DMS153 (cell line): Measurements from ENCODE around the gene KCNS1.

ENCODE experiments used
- DNase-seq: peaks from one replicate; lab custom pipeline; 2025; lab: John Stamatoyannopoulos, UW

KCNS1 gene

DNA sequence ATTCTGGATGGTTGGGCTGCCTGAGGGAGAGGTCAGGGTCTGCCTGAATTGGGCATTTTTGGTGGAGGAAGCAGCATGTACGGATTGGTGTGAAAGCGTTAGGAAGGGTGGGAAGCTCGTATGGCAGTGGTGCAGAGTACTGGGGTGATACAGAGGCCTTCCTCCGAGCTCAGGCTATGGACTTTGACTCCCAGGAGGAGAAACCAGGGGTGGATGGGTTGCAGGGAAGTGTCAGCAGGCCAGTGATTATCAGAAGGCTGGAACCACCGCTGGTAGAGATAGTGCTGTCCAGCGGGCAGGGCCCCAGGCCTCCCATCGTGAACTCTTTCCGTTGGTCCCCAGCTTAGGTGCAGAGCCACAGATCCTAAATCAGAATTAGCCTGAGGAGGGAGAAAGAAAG is 8.7 kb upstream of the KCNS1 start:
- no peak for DNase-seq

- DNase-seq: no peak
Measured at GRCh38 chr20:45105317-45105716, 4.4 kb upstream of the KCNS1 start.

DNA sequence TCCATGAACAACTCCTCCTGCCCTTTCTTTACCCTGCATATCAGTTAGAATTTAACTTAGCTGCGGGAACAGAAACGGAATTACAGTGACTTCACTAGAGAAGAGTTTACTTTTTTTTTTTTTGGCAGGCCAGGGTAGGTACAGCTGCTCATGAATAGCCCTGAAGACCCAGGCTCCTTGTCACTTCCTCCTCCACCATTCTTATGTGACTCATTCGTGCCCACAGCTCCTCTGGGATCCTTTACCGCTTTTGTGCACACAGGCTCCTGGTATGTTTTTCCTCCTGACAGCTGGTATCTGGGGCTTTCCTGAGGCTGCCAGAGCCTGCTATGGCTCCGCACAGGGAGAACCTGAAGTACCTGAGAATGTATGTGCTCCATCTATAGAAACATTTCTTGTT is 3.9 kb upstream of the KCNS1 start:
- no peak for DNase-seq

DNA sequence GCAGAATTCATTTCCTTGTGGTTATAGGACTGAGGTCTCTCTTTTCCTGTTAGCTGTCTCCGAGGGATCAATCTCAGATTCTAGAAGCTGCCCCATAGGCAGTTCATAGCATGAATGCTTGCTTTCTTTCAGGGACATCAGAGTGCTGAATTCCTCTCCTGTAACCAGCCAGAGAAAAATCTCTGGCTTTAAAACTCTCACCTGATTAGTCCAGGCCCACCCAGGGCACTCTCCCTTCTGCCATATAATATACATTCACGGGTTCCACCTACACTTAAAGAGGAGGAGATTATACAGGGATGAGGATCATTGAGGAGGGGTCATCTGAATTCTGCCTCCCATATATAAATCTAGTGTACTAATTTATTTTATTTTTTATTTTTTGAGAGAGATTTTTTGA is 2.1 kb upstream of the KCNS1 start:
- DNase-seq: no peak

GRCh38 chr20:45101333-45101850 is 465 bp upstream of the KCNS1 start:
- DNase-seq: no peak

- no peak for DNase-seq
Measured at GRCh38 chr20:45098103-45098773, 2.7 kb downstream of the KCNS1 start.

GRCh38 chr20:45097485-45098102 is 3.3 kb downstream of the KCNS1 start:
- no peak for DNase-seq

DNA sequence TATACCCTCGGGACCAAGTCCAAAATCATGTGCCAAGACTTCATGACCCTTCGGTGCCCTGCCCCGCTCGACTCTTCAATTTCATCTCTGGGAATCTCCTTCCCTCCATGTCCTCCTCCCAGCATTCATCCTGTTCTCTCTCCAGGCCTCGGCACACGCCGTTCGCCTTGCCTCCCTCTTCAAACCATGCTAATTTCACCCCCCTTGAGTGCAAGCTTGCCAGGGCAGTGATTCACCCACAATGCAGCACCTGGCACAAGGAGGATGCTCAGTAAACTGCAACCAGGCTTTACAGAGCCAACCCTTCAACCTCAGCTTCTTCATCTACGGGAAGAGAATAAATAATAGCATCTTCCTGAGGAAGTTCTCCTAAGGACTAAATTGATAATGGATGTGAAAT is 4.1 kb downstream of the KCNS1 start:
- no peak for DNase-seq

DNA sequence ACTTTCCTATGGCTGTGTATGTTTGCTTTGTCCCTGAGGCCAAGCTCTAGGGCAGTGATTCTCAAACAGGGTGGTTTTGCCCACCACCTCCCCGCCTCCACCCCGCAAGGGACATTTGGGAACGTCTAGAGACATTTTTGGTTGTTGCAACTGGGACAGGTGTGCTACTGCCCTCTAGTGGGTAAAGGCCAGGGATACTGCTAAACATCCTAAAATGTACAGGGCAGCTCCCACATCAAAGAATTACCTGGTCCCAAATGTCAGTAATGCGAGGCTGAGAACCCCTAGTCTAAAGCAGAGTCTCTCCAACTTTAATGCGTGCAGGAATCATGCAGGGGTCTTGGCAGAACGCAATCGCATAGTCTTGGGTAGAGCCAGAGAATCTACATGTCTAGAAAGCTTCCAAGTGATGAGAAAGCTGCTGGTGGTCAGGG is 5.1 kb downstream of the KCNS1 start:
- DNase-seq: no peak

DNA sequence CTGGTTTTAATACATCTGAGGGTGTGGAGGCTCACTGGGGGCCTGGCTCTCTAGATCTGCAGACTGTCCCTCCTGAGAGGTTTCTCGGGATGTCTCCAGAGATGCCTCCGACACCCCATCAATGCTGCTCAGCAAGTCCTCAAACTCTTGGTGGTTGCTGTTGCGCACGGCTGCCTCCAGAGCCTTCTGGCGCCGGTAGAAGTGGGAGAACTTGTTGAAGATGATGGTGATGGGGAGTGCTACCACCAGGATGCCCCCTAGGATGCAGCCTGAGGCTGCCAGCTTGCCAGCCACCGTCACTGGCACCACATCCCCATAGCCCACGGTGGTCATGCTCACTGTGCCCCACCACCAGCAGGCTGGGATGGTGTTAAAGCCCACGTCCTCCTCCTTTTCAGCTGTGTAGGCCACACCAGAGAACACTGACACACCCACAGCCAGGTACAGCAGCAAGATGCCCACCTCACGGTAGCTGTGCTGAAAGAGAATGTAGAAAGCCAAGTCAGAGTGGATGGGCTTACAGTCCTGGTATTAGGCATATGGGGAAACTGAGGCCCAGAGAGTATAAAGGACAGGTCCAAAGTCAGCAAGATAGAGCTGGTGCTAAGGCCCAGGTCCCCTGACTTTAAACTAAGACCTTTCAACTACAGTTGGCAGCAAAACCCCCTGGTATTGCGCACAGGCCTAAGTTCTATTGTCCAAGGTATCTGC is 5.9 kb downstream of the KCNS1 start:
- DNase-seq: no peak

GRCh38 chr20:45094201-45094600 is 6.7 kb downstream of the KCNS1 start:
- no peak for DNase-seq

- DNase-seq: no peak
Measured at GRCh38 chr20:45092898-45093297, 8.0 kb downstream of the KCNS1 start.

DNA sequence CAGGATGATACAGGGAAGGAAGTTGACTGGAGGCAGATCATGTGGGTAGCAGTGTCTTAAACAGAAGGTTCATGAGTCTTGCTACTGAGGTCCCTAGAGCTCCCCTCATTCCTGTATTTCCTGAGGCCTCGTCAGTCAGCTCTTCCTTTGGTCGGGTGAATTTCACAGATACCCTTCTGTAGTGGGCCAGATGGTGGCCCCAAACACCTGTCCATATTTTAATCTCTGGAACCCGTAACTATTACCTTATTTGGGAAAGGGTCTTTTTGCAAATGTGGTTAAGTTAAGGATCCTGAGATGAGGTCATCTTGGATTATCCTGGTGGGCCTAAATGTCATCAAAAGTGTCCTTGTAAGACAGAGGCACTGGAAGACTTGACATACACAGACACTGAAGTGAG is 9.6 kb downstream of the KCNS1 start:
- no peak for DNase-seq

DNA sequence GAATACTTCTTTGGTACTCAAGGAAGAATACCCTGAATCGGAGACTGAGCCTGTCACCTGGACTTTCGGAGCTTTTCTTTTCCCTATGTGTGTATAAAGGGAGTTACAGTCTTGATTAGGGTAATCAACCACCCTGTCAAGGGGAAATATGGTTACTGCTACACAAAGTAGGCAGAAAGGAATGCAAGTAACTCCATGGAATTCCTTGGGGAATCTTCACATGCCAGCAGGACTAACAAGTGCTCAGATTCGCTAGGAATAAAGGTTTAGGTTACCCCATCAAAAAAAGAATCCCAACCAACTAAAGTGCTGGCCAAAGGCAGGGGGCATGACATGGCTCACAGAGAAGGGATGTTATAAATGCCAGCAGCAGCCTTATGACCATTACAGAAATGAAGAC is 10.4 kb downstream of the KCNS1 start:
- DNase-seq: no peak

DNA sequence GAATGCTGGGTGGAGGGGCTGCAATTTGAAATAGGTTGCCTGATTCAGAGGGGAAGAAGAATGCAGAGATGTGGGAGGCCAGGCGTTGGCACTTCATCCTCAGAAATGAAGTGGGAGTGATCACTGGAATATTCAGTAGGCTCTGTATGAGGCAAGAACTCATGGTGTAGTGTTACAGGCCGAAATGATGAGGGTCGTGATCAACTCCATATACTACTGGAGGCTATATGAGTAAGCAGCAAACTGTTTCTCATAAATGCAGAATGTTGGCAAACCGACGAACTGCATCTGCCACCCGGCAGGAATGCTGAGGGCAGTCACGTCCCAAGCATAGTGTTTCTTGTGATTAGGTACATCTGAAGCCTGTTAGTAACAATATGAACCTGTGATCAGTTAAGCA is 12.7 kb downstream of the KCNS1 start:
- DNase-seq: no peak

- no peak for DNase-seq
Measured at GRCh38 chr20:45087814-45088213, 13.1 kb downstream of the KCNS1 start.

DNA sequence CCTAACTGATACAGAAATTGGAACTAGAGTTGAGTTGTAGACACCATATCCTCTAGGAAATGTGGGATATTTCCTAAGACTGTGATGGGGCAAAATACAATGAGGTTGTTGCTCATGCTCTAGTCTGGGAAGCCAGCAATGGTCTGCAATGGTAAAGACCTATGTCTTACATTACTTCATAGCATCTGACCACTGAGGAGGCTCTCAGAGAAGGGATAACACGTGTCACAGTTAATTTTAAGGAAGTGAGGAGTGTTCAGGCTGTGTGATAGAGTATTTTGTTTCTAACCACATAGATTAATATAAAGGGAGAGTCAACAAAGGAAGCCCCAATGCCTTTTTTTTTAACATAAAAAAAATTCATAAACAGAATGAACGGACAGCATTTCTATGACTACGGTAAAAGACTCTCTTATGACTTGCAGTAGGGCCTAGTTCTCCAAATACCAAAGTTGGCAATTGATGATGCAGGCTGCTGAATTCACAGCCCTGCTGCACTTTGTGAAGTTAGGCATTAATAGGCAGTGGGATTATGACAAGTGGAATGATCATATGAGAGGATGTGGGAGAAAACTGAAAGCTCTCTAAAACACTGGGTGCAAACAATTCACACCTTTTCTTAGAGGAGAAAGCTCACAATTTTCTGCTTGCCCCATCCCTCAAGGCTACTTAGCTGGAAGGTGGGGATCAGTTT is 13.7 kb downstream of the KCNS1 start:
- no peak for DNase-seq

DNA sequence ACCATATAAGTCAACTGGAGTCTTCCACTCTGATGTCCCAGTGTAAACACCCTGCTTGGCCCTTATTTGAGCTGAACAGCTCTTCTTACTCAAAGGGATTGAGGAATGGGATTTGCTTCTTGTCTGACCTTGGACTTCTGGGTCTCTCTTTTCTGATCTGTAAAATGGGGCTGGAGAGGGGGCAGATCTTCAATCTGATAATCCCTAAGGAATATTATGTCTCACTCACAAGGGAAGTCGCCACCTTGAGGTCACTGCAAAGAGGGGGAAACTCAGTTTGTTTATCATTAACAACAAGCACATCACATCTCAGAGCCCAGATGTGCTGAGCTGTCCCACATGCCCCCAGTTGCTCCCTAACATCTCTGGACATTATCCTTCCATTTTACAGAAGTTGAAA is 15.1 kb downstream of the KCNS1 start:
- no peak for DNase-seq

GRCh38 chr20:45085289-45085688 is 15.6 kb downstream of the KCNS1 start:
- no peak for DNase-seq

DNA sequence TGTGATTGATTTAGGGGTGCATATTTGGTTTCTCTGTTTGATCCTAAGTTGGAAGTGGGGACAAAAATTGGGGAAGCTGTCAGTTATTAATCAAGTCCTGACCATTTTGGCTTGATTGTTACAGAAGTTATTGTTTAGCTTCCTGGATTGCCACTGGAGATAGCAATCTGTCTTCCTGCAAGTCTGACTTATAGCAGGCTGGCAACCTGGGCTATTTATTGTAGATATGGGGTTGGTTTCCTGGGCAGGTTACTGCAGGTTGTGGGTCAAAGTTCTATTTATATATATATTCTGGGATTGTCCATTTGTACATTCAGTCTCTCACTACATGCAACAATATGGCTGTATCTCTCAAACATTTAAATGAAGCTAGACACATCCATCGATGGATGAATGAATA is 17.8 kb downstream of the KCNS1 start:
- no peak for DNase-seq

- no peak for DNase-seq
Measured at GRCh38 chr20:45082468-45082867, 18.5 kb downstream of the KCNS1 start.

DNA sequence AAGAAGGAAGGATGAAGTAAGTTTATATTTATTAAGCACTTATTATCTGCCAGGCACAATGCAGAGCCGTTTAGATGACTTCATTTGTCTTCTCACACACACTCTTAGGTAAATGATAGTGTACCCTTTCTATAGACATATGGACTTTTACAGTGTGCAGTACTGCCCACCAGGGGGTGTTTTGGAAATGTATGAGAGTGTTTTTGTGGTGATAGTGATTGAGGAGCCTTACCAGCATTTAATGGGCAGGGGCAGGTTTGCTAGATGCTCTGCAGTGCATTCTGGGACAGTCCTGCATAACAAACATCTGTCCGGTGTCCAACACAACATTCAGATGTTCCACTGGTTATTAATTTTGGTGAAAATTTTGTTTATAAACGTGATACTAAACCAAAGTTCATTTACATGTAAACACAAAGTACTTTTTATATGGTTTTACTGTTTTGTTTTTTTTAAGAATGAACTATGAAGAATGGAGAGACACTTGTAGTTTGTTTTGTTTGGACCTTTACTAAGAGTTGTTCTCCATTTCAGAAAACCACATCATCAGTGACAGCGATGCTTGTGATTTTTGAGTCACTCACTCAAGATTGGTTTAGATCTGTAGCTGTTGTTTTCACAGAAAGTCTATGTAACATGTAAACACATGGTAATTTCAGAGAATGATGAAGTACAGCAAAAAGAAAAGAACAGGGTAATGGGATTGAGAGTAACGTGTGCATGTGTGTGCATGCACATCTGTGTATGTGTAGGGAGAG is 19.9 kb downstream of the KCNS1 start:
- no peak for DNase-seq
